ENCODE data around the gene IFNGR2.
"Not testable (repeated sequence)": the region's sequence is repeated elsewhere in the genome, so short reads cannot be mapped to it uniquely, and the experiment has no call there.

- not testable (repeated sequence) for TF ChIP-seq CTCF (conservative IDR thresholded peaks at IDR 0.05; ENCODE audit: low read depth, low read length); NFE2L2 (IDR thresholded peaks at IDR 0.05; ENCODE audit: low read depth, low read length); FOS (IDR thresholded peaks at IDR 0.05; ENCODE audit: low read depth, low read length); ELK1 (IDR thresholded peaks at IDR 0.05; ENCODE audit: borderline replicate concordance, low read depth, low read length); SMC3 (IDR thresholded peaks at IDR 0.05; ENCODE audit: low read depth, low read length); RAD21 (IDR thresholded peaks at IDR 0.05; ENCODE audit: low read length); POLR2A (IDR thresholded peaks at IDR 0.05; ENCODE audit: low read depth, low read length); MXI1 (IDR thresholded peaks at IDR 0.05; ENCODE audit: borderline replicate concordance, low read depth, low read length); USF2 (IDR thresholded peaks at IDR 0.05; ENCODE audit: low read depth, low read length); RCOR1 (IDR thresholded peaks at IDR 0.05; ENCODE audit: insufficient replicate concordance, low read length); MAFK (IDR thresholded peaks at IDR 0.05; ENCODE audit: low read depth, low read length); BHLHE40 (IDR thresholded peaks at IDR 0.05; ENCODE audit: low read depth, low read length); MAZ (IDR thresholded peaks at IDR 0.05; ENCODE audit: borderline replicate concordance, low read depth, low read length); RFX5 (IDR thresholded peaks at IDR 0.05; ENCODE audit: low read depth, low read length)
These were observed 21.8 kb upstream of the IFNGR2 start for GRCh38 chr21:33381381-33381780.
